ENCODE measurements around the gene ARL15.

DNA sequence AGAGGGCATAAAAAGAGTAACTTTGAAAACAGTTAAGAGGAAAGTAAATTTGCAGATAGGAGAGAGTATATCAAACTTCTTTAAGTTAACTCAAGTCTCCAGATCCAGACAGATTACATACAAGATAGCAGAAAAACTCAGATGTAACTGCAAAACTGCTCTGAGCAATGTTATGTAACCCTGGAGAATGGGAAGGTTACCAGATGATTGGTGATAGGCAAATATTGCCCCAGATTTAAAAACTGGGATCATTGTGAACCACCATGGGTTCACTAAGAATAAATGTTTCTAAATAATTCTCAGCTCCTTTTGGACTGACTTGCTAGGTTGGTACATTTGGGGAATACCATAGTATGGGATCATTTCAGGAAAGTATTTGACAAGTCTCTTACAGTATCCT lies 176.5 kb downstream of the ARL15 start:
- TF ChIP-seq, protein P1, sequence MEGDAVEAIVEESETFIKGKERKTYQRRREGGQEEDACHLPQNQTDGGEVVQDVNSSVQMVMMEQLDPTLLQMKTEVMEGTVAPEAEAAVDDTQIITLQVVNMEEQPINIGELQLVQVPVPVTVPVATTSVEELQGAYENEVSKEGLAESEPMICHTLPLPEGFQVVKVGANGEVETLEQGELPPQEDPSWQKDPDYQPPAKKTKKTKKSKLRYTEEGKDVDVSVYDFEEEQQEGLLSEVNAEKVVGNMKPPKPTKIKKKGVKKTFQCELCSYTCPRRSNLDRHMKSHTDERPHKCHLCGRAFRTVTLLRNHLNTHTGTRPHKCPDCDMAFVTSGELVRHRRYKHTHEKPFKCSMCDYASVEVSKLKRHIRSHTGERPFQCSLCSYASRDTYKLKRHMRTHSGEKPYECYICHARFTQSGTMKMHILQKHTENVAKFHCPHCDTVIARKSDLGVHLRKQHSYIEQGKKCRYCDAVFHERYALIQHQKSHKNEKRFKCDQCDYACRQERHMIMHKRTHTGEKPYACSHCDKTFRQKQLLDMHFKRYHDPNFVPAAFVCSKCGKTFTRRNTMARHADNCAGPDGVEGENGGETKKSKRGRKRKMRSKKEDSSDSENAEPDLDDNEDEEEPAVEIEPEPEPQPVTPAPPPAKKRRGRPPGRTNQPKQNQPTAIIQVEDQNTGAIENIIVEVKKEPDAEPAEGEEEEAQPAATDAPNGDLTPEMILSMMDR (IDR thresholded peaks at IDR 0.05): no peak
- no peak for TF ChIP-seq POLR2A (IDR thresholded peaks at IDR 0.05)

All from sigmoid colon (tissue), 3 donors.